Measurements from ENCODE around the gene AXIN1. TPM values are rescaled to one million over a fixed set of nuclear protein-coding genes. Genes with fewer than 3 reads are reported as not detected.

Gene AXIN1
- total RNA-seq, 1 experiment from 2014 or later: 42.0 TPM

- Histone ChIP-seq H3K4me2 (no peak overlapping the region), H3K9me2 (ENCODE audit: insufficient read depth) (no peaks in the 10 kb centered on the region), H2AFZ (no peak overlapping the region), H4K20me1 (ENCODE audit: insufficient read depth) (no peaks in the 10 kb centered on the region; the same call in 1 of the 2 replicates), H3K27ac (no peak overlapping the region), H3K4me3 (no peak overlapping the region), H3K9me3 (ENCODE audit: insufficient read depth, low read depth) (no peaks in the 10 kb centered on the region), H3K79me2 (ENCODE audit: low read depth) (no peaks in the 10 kb centered on the region), H3F3A (ENCODE audit: insufficient read depth, low read depth) (no peaks in the 10 kb centered on the region), H3K4me1 (replicated peaks; ENCODE audit: insufficient read depth) (no peaks in the 10 kb centered on the region), H3K27me3 (ENCODE audit: insufficient read depth, low read depth) (no peaks in the 10 kb centered on the region), H3K36me3 (ENCODE audit: low read depth) (no peaks in the 10 kb centered on the region)
- BruUV-seq (replicated peaks): no TSS peak
- no peak for TF ChIP-seq CTCF (conservative IDR thresholded peaks at IDR 0.05)
- no peak for TF ChIP-seq EZH2 (IDR thresholded peaks at IDR 0.05; ENCODE audit: low read depth)
- no peak for DNase-seq
- ChIA-PET CTCF (no interaction called here), POLR2A (ENCODE audit: unreplicated experiment) (no interaction called here)
- intact Hi-C loops (cut with micrococcal nuclease; ENCODE audit: unreplicated experiment): no loop called here
Measured at GRCh38 chr16:296806-297510, 55.6 kb downstream of the AXIN1 start.

- ChIA-PET POLR2A (ENCODE audit: unreplicated experiment) (no interaction called here), CTCF (interaction anchor here (0.6 kb wide), 1 partner anchor 204 kb away, joined by 6 read pairs; no protein-coding TSS in a partner anchor)
- Histone ChIP-seq H3K4me2 (no peak overlapping the region), H3K9me3 (ENCODE audit: insufficient read depth, low read depth) (no peaks in the 10 kb centered on the region), H4K20me1 (ENCODE audit: insufficient read depth) (no peaks in the 10 kb centered on the region; the same call in 1 of the 2 replicates), H2AFZ (no peak overlapping the region), H3F3A (ENCODE audit: insufficient read depth, low read depth) (no peaks in the 10 kb centered on the region), H3K4me1 (replicated peaks; ENCODE audit: insufficient read depth) (no peaks in the 10 kb centered on the region), H3K9me2 (ENCODE audit: insufficient read depth) (no peaks in the 10 kb centered on the region), H3K79me2 (ENCODE audit: low read depth) (no peaks in the 10 kb centered on the region), H3K27me3 (ENCODE audit: insufficient read depth, low read depth) (no peaks in the 10 kb centered on the region), H3K4me3 (no peak overlapping the region), H3K36me3 (ENCODE audit: low read depth) (no peaks in the 10 kb centered on the region), H3K27ac (no peak overlapping the region)
- no peak for DNase-seq
- no peak for TF ChIP-seq EZH2 (IDR thresholded peaks at IDR 0.05; ENCODE audit: low read depth)
- TF ChIP-seq CTCF (conservative IDR thresholded peaks at IDR 0.05): no peak
- intact Hi-C loops (cut with micrococcal nuclease; ENCODE audit: unreplicated experiment): no loop called here
- no TSS peak for BruUV-seq (replicated peaks)
Measured at GRCh38 chr16:296276-296675, 56.2 kb downstream of the AXIN1 start.

- Histone ChIP-seq H3K4me2 (no peak overlapping the region), H3K4me3 (no peak overlapping the region), H3K27me3 (ENCODE audit: insufficient read depth, low read depth) (no peaks in the 10 kb centered on the region), H3K9me2 (ENCODE audit: insufficient read depth) (no peaks in the 10 kb centered on the region), H3K4me1 (replicated peaks; ENCODE audit: insufficient read depth) (no peaks in the 10 kb centered on the region), H4K20me1 (ENCODE audit: insufficient read depth) (no peaks in the 10 kb centered on the region; the same call in 1 of the 2 replicates), H2AFZ (no peak overlapping the region), H3K9me3 (ENCODE audit: insufficient read depth, low read depth) (no peaks in the 10 kb centered on the region), H3K36me3 (ENCODE audit: low read depth) (no peaks in the 10 kb centered on the region), H3K27ac (no peak overlapping the region), H3F3A (ENCODE audit: insufficient read depth, low read depth) (no peaks in the 10 kb centered on the region), H3K79me2 (ENCODE audit: low read depth) (no peaks in the 10 kb centered on the region)
- DNase-seq: no peak
- intact Hi-C loops (cut with micrococcal nuclease; ENCODE audit: unreplicated experiment): no loop called here
- CTCF ChIA-PET: no interaction called here
- POLR2A ChIA-PET (ENCODE audit: unreplicated experiment): no interaction called here
- TF ChIP-seq EZH2 (IDR thresholded peaks at IDR 0.05; ENCODE audit: low read depth) (no peak), CTCF (conservative IDR thresholded peaks at IDR 0.05) (no peak)
- BruUV-seq (replicated peaks): no TSS peak
Measured at GRCh38 chr16:293043-293775, 59.3 kb downstream of the AXIN1 start.

All from PC-9 (cell line).